ENCODE results near the gene WNK2.

Gene WNK2

DNA sequence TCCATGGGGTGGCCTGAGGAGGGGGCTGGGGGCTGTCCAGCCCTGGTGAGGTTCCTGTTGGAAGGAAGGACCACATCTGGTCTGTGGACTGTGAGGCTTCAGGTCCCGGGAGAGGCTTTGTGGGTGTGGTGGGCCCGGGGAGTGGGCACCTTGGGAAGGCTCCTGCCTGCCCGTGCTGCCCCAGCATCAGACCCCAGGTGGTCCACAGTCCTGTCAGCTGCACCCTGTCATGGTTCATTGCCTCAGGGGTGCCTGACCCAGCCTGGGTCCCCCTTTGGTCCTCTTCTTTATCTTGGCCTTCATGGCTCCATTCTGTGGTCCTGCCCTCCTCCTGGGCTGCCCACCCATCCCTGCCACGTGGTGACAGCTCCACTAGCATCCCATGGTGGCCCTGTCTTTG, 36.7 kb downstream of the WNK2 start:
- DNase-seq: no peak

DNA sequence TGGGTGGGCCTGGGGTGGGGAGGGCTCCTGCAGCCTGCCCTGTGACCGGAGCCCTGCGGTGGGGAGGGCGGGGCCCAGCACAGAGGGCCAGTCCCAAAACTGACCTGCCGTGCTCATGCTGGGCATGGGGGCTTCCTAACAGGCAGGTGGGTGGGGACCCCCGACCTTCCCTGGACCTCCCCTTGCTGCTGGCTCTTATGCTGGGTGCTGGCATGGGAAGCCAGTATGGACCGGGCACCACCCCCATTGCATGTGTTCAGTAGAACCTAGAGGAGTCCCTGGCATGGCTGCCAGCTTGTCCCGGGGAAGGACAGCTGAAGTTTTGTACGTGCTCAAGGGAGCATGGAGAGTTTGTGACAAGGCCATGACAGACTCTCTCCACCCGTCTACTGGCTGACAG, 37.1 kb downstream of the WNK2 start:
- DNase-seq: no peak

DNA sequence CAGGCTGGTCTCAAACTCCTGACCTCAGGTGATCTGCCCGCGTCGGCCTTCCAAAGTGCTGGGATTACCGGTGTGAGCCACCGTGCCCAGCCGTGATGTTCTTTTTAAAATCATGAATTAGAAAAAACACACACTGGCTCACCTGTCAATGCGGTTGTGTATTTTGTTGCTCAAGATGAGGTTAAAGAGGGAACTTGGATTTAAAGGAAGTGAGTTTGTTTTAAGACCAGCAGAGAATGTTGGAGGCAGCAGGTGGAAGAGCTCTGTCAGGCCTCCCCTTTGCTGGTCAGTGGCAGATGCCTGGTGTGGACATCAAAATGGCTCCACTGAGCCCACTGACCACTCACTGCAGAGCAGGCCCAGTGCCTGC, 38.9 kb downstream of the WNK2 start:
- no peak for DNase-seq

DNA sequence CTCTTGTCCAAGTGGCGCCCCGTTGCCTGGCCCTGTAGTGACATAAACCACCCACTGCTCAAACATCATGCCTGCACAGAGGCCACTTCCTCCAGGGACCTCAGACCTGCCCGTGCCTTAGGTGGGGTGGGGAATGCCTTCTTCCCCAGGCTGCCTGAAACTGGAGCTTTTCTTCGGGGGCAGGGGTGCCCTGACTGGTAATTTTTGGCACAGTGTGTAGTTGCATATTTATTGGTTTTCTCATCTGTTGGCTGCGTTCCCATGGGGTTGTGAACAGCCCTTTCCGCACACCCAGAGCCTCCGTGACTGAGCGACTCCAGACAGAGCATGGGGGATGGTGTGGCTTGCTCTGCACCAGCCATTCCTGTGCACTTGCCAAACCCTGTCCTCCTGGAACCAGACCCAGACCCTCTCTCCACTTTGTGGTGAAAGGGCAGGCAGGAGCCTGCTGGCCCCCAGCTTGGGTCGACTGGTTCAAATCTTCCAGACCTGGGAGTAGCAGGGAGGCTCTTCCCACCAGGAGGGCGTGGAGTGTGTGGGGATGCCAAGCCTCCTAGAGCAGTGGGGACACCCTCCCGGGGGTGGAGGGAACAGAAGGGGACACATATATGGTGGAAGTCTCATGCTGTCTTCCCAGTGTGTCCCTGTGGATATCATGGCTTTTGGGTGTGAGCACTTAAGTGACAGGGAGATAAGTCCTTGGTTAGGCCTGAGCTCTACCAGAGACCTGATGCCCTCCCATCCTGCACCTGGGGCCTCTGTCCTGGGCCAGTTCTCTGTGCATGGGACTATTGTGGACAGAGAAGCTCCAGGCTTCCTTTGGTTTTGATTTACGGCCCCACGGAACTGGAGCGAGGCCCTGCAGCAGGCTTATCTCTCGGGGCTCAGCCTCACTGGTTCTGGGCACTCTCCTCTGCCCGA, 39.6 kb downstream of the WNK2 start:
- DNase-seq: peak; percentile 84

DNA sequence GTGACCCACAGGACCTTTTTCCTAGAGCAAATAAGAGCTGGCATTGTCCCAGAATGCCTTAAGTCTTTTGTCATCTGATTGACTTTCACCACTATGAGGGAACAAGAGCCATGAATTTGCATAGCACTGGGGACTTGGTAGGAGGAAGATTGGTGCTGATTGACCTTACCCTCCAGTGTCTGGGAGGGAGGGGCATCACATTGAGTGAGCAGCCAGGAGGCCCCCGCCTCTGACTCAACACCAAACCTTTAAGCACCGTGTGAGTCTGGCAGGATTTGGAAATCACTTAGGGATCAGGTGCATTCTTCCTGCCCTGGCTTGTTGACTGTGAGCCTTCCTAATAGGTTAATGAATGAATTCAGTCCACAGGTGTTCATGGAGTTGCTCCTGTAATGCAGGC, 40.7 kb downstream of the WNK2 start:
- DNase-seq: no peak

DNA sequence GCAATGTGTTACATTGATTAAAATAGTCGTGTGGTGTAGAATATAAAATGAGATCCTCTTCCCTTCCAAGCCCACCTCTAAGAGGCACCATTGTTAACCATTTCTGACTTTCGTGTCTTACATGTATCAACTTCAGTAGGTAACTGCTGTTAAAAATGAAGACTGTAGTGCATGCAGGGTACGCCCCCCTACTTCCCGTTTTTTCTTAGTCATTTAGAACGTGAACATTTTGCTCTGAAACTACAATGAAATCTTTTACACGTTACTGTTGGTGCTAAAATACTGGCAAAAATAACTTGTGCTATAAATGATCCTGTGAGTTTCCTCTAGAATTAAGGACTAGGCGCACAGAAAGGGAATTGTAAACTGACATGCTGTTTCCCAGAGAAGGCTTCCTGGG, 41.5 kb downstream of the WNK2 start:
- DNase-seq: no peak

DNA sequence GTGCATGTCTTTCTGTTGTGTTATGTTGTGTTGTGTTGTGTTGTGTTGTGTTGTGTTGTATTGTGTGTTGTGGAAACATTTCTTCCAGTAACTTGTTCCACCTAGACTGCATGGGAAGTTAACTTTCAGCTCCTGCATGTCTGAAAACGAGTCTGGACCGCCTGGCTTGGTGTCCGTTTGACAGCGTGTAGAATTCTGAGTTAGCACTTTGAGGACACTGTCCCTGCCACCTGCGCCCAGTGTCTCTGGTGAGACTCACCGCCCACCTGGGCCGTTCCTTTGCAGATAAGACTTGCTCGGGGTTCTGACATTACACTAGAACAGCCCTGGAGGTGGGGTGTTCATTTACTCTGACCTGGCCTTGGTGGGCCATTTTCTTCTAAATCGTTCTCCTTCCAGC, 42.0 kb downstream of the WNK2 start:
- DNase-seq: no peak

DNA sequence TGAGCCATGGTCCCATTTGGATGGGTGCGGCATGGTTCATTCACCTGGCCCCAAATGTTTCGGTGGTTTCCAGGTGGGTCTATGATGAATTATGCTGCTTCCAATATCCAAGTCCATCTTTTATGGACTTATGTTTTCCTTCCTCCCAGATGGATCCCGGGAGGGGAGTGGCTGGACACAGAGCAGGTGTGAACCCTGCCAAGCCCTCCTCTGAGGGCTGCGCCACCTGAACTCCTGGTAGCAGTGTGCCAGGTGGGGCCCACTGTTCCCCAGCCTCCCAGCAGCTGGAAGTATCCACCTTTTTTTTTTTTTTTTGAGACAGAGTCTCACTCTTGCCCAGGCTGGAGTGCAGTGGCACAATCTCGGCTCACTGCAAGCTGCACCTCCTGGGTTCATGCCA, 42.9 kb downstream of the WNK2 start:
- no peak for DNase-seq

DNA sequence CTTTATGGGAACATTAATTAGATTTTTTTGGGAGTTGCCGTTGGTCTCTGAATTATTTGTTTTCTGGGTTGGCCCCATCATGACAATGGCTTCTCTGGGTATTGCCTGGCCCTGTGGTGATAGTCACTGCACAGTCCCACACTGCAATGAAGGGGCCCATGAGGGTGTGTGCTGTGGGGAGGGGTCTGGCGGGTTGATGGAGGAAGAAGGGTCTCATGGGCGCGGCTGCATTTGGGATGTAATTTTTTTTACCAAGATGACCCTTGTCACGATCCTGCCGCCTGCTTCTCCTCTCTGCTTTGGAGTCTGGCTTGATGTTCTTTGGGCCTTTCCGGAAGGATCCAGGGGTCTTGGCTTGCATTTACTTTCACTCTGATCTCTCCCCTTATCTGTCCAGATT, 44.1 kb downstream of the WNK2 start:
- DNase-seq: no peak

DNA sequence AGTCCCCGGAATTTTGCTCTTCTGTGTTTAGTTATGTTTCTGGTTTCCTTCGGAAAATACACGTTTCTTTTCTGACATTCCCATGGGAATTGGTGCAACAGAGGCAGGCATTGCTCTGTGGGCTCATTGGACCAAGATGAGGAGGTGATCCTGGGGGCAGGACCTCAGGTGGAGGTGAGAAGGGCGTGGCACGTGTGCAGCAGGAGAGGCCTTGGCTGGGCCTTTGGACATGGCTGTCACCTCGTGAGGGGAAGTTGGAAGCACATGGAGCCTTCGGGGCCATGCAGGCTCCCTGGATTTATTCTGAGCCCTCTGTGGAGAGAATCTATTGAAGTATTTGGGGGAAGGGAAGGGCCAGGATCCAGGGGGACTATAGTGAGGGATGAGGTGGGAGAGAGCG, 44.5 kb downstream of the WNK2 start:
- no peak for DNase-seq

DNA sequence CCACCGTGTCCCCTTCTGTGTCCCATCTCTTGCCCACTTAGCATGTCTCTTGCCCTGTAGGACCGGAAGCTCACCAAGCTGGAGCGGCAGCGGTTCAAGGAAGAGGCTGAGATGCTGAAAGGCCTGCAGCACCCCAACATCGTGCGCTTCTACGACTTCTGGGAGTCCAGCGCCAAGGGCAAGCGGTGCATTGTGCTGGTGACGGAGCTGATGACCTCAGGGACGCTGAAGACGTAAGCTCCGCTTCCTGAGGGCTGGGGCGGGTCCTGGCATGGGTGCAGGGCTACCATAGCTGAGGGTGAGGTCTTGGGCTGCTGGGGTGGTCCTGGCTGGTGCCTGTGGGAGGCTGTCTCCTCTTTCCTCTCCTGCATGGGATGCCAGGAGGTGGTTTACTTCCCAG, 45.7 kb downstream of the WNK2 start:
- no peak for DNase-seq

DNA sequence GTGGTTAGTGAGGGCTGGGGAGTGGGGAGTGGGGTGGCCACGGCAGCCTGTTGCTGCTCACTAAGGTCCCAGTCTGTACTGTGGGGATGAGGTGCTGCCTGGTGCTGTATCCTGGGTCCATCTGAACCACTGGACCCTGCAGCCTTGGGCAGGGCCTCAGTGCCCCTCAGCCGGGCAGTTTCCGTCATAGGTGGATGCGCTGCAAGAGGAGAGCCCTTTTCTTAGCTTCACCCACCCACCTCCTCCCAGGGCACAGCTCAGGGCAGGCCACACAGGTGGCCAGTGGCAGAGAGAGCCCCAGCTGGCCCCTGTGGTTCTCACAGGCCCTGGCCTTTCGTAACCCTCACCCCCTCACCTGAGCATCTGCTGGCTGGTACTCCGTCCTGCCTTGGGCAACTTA, 46.2 kb downstream of the WNK2 start:
- DNase-seq: no peak

DNA sequence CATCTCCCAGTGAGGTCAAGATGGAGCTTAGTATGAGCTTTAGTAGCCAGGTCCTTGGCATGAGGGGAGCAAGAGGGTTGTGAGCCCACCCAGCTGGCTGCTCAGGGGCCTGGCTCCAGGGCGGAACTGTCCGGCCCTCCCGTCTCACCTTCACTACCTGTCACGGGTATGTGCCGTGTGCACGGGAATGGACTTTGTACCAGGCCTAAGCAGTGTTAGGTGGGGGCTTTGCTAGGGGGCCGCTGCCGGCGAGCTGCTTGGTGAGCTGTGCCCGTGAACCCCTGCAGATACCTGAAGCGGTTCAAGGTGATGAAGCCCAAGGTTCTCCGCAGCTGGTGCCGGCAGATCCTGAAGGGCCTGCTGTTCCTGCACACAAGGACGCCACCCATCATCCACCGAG, 46.7 kb downstream of the WNK2 start:
- no peak for DNase-seq

DNA sequence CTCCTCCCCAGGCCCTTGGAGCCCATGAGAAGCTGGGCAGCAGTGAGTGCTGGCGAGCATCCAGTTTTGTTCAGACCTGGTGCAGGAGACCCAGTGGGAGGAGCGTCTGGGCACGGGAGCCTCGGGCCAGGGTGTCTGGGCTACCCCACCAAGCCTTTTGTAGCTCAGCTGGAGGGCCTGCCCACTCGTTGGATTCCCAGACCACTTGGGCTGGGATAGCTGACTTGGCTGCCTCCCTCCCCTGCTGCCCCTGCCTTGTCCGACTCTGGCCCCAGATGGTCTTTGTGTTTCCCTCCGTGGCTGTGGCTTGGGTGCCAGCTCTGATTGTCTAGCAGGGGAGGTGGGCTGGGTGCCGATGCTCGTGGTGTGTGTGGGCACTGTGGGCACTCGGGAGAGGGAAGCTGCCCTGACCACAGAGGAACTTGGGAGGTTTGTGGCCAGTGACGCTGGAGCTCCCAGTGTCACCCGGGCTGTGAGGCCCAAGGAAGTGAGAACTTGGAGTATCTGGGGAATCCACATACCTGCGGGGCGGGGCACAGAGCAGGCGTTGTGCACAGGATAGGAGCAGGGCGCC, 47.3 kb downstream of the WNK2 start:
- no peak for DNase-seq

DNA sequence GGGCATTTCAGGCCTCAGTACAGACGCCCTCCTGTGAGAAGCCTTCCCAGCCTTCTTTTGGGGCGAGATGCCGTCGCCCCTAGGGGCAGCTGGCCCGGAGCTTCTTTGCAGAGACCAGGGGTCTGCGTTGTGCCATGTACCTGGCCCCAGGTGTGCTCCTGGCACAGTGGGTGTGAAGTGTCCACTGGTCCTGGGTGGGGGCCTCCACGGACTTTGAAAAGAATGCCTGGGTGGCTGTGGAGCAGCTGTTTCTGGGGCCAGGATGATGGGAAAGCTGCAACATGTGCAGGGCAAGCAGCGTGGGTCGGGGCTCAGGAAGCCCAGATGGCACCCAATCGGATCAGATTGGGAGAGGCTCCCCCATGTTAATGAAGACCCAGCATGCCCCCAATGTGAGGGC, 47.8 kb downstream of the WNK2 start:
- no peak for DNase-seq

DNA sequence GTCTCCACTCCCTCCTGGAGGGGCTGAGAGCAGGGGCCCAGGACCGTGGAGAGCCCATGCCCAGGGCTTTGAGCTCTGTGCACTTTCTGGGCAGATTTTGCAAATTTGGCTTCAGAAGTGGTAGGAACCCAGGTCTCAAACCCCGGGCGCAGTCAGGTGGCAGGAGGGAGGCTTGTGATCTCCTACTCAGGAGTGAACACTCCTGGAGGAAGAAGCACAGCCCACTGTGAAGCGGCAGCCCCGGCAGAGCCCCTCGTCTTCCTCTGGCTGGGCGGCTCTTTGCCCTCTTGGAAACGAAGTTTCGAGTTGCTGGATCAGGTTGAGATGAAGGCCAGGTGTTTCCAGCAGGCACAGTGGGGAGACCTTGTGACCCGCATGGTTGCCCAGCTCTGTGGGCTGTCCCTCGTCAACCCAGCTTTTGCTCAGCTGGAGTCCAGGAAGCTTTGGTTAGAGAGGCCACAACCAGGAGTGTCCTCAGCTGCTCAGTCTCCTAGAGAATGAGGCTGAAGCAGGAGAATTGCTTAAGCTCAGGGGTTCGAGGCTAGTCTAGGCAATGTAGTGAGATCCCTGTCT, 48.5 kb downstream of the WNK2 start:
- DNase-seq: no peak

DNA sequence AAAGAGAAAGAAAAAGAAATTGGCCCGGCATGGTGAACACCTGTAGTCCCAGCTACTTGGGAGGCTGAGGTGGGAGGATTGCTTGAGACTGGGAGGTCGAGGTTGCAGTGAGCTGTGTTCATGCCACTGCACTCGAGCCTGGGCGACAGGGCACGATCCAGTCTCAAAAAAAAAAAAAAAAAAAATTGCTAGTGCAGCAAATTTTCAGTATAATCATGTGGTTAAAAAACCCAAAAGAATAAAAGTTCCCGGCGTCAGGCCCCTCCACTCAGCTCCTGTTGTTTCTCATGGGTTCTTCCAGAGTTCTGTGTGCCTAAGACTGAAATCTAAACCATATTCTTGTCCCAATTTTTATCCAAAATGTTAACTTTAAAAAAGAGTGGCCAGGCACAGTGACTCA, 49.1 kb downstream of the WNK2 start:
- DNase-seq: no peak

DNA sequence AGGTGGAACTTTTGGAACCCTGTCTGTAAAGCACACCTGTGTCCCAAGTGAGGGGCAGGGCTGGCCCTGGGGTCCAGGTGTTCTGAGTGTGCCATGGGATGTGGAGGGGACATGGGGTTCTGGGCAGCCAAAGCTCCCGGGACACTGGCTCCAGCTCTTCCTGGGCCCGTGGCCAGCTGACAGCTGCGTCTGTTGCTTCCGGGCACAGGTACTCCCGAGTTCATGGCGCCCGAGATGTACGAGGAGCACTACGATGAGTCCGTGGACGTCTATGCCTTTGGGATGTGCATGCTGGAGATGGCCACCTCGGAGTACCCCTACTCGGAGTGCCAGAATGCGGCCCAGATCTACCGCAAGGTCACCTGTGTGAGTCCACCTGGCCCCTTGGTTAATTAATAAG, 50.7 kb downstream of the WNK2 start:
- no peak for DNase-seq

DNA sequence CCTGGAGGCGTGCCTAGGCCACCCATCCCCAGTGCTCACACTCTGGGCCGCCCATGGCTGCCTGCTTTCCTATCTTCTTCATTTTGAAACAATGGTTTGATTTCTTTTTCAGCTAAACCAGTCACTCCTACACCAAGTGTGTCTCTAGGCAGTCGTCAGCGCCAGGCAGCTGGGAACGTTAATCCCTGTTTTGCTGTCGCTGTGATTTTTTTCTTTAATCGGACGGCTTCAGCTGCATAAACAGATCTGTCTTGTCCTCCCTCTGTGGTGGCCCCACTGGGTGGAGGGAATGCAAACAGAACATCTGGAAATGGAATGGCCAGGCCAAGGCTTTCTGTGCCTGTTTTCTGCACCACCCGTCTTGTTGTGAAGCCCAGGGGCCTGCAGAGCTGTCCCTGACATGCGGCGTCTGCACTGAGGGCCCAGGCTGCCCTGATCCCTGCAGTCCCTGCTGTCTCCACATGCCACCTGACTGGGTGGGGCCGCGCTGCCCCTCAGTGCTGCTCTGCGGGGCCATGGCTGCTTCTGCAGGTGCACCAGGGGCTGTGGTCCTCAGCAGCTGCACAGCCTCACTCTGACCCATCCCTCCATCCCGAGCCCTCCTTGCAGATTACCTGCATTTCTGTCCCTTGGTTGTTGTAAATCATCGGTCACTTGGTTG, 51.5 kb downstream of the WNK2 start:
- DNase-seq: no peak

DNA sequence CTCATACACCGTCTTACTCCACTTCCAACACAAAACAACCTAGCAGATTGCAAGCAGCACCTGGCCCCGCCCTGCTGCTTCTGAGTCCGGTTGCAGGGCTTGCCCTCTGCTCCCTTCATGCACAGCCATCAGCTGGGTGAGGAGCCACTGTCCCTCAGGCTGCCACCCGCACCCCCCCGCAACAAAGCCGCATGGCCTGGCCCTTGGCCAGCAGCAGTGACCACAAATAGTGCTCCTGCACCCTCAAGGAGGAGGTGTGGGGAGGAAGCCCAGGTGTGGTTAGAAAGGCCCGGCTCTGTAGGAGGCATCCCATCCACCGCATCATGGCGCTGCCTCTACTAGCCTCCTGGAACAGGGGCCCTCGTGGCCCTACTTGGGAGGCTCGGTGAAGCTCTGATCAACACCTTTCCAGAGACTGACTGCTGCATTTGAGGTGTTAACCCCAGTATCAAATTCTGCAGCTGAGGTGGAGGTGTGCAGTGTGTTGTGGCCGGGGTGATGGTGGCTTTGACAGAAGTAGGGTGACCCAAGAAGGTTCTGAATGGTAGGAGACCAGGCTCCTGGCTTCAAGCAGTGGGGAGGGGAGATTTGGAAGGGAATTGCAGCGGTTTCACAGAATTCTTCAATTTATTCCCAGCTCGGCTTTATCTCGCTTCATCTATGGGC, 52.7 kb downstream of the WNK2 start:
- DNase-seq: no peak

DNA sequence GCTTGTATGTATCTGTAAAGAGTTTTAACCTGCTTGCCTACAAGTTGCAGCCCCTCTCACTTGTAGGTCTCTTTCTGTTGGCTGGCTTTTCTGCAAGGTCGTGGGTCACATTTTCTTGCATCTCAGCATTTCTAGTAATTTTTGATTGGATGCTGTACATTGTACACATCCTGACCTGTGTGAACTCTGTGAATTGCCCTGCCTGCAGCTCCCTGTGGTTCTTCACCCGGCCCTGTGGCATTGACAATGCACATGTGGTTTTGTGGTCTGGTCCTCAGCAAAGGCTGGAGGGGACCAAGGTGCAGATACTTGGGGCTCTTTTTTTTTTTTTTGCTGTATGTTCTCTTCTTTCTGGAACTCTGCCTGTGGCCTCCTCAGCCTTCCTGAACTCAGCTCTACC, 53.6 kb downstream of the WNK2 start:
- DNase-seq: no peak

DNA sequence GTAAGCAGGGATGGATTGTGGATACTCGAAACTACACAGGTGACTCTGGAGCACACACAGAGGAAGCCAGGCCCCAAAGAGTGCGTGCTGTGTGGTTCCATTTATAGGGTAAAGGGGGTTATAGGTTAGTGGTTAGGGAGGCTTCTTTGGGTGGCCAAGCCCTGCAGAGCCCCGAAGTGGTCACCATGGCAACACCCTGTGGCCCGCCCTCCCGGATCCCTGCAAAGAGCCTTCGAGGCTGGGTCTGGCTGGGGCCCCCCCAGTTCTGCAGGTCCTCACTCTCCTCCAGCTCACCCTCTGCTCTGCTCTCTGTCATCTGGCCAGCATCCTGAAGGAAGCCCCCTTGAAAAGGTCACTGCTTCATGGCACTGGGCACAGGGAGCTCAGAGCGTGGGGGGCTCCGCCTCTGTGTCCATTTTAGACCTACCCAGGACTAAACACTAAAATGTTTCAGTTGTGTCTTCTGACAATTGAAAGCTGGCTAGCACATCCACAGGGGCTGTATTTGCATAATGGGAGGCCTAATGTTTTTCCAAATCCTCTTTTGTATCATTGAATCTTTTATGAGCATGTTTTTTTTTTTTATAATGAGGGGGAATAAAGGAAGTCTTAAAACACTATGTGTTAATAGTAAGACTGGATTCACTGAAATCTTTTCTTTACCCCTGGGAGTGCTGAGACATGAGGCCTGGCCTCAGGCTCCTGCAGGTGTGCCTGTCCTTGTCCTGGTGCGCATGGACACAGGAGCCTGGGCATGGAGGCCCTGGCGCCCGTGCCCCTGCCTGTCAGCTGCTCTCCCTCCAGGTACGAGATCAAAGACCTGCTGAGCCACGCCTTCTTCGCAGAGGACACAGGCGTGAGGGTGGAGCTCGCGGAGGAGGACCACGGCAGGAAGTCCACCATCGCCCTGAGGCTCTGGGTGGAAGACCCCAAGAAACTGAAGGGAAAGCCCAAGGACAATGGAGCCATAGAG, 55.3 kb downstream of the WNK2 start:
- DNase-seq: no peak
